HG03159 (cell line): Measurements from ENCODE around the gene CD70.
"Not testable (repeated sequence)": the region's sequence is repeated elsewhere in the genome, so short reads cannot be mapped to it uniquely, and the experiment has no call there.

Experiments
- ATAC-seq: cut with Tn5 transposase; IDR thresholded peaks from one replicate; pipeline ENCODE4 v1.9.1; 2021; ENCODE audit warnings: mild to moderate bottlenecking, moderate library complexity; ENCODE audit not compliant: unreplicated experiment

CD70 gene

DNA sequence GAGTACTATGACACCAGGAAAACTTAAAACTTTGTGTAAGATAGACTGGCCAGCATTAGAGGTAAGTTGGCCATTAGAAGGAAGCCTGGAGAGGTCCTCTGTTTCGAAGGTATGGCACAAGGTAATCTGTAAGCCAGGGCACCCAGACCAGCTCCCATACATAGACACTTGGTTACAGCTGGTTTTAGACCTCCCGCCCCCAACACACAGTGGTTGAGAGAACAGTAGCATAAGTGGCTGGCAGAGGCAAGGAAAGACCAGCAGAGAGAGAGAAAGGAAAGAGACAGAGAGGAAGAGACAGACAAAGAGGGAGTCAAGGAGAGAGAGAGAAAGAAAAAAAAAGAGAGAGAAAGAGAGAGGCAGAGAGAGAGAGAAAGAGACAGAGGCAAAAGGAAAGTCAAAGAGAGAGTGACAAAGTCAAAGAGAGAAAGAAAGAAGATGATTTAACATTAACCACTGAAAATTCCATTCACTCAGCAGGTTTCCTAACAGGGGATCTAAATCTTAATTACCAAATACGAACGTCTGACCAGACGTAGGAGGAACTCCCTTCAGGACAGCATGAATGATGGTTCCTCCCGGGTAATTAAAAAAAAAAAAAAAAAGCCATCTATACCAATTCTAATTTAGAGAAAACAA is 7.4 kb upstream of the CD70 start:
- ATAC-seq, result not testable (repeated sequence)

DNA sequence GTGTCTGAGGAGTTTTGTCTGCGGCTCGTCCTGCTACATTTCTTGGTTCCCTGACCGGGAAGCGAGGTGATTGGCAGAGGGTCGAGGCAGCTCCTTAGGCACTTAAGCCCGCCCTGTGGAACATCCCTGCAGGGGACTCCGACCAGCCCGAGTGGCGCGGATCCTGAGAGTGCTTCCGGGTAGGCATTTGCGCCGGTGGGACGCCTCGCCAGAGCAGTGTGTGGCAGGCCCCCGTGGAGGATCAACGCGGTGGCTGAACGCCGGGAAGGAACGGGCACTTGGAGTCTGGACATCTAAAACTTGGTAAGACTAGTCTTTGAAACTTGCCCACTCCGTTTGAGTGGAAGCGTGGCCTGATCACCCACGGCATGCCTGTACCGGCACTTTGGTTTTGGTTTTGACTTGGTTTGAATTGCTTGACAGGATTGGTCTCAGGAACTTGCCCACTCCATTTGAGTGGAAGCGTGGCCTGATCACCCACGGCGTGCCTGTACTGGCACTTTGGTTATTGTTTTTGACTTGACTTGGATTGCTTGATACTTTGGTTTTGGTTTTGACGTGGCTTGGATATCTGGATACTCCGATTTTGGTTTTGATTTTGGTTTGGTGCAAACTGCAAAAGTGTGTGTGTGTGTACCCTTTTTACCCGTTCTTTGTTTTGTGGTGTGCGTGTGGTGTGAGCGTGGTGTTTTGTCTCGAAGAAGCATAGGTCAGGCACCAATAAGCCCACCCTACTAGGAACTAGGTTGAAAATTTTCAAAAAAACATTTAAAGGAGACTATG is 6.7 kb upstream of the CD70 start:
- not testable (repeated sequence) for ATAC-seq

- ATAC-seq, result no peak
Observed at GRCh38 chr19:6596621-6597020, 5.7 kb upstream of the CD70 start.

DNA sequence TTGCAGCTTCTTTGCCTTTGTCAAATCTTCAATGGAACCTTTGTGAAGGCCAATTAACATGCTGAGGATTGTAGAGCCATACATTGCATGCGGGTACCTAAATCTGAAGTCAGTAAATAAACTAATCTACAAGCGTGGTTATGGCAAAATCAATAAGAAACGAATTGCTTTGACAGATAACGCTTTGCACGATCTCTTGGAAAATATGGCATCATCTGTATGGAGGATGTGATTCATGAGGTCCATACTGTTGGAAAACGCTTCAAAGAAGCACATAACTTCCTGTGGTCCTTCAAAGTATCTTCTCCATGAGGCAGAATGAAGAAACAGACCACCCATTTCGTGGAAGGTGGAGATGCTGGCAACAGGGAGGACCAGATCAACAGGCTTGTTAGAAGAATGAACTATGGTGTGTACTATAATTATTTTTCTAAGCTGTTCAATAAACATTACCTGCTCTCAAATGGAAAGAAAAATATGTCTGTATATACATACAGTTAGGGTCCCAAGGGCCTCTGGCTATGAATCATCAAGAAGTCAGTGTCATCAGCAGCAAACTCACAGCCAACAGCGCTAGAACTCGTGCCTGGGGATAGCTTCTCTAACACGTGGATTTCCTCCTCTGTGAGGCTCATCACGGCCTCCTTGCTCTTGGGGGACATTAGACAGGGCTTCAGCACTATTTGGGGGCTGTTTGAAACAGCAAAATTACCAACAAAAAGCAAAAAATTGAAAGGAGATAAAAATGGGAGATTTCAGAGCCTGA is 2.9 kb upstream of the CD70 start:
- no peak for ATAC-seq

DNA sequence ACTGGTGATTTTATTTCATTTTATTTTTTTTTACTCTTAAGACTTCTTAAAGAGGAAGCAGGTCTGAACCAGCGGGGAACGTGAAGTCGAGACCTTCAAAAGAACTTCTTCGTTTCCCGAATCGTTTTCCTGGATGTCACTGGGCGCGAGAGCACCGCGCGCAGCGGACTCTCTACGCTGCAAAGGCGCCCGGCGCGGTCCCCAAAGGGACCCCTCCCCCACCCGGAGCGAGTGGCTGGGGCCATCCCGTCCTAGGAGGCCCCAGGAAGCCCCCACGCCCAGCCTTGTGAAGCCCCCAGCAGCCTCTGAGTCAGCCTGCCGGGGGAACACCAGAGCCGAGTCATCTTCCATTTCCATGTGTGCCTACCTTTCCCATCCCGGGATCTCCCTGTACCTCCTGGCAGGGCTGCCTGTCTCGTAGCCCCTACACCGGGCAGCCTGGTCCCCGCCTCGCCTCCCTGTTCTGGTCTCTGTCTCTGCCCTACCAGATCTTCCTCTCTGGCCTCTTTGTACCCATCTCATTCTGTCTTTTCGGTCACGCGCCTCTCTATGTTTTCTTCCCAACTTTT is 608 bp downstream of the CD70 start:
- no peak for ATAC-seq

GRCh38 chr19:6589711-6590257 is 1.2 kb downstream of the CD70 start:
- no peak for ATAC-seq

DNA sequence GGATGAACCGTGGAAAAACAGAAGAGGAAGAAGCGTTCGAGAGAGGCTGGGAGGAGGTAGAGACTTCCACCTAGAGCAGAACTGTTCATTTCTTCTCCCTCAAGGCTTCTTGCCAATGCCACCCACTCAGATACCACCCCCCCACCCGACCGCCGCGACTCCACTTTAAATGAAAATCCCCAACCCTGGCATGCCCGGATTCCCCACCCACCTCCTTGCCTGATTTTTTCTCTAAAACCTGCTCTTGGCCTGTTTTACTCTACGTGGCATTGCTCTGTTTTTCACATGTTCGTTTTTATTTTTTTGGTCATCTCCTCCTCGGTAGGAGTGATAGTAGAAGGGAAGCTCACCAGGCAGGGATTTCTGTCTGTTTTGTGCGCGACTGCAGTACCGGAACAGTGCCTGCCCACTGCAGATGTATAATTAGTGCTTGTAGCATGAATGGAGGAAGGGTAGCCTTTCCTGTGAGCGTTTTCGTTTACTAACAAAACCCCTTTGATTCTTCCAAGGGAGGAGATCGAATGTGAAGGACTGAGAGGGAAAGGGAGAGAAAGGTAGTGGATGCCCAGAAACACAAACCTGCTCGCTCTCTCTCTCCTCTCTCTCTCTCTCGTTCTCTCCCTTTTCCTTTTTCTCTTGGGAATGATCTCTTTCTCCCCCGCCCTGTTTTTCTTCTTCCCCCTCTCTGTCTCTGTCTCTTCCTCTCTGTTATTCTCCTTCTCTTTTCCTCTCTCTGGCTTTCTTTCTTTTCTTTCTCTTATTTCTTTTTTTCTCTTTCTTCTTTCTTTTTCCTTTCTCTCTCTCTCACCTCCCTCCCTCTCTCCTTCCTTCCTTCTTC is 2.2 kb downstream of the CD70 start:
- ATAC-seq, result no peak

DNA sequence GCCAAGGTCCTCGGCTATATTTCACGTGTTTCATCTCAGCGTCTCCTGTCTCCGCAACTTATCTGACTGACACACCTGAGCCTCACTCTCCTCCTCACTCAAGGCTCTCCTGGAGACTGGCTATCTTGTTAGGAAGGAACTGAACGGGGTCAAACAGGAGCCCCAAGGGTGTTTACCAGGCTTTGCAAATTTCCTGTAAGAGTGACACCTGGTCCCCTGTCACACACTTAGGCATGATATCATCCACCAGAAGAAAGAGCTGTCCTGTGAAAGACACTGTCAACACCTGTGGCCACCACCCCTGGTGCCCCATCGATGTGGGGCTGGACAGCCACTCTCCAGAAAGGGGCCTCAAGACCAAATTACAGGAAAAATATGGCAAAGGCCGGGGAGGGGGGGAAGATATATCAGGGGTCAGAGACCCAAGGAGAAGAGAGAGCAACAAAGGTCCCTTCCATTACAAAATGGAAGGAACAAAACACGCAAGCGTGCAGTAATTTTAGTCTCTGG is 2.9 kb downstream of the CD70 start:
- no peak for ATAC-seq

DNA sequence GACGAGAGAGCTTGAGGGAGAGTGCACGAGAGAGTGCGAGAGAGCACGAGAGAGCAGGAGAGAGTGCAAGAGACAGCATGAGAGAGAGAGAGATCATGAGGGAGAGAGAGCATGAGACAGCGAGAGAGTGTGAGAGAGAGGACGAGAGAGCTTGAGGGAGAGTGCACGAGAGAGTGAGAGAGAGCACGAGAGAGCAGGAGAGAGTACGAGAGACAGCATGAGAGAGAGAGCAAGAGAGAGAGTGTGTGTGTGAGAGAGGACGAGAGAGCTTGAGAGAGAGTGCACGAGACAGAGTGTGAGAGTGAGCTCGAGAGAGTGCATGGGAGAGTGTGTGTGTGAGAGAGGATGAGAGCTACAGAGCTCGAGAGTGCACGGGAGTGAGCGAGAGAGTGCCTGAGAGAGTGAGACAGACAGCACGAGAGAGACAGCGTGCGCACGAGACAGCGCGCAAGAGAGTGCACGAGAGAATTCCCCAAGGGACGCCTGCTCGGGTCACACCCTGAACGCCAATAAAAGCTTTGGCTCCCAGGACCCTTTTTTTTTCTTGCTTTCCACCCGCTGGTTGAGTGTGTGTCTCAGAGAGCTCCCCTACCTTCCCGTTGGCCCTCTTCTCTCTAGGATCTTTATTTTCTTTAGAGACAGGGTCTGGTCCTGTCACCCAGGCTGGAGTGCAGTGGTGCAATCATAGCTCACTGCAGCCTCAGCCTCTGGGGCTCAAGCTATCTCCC is 3.7 kb downstream of the CD70 start:
- no peak for ATAC-seq

GRCh38 chr19:6586726-6587092 is 4.2 kb downstream of the CD70 start:
- ATAC-seq, result no peak

DNA sequence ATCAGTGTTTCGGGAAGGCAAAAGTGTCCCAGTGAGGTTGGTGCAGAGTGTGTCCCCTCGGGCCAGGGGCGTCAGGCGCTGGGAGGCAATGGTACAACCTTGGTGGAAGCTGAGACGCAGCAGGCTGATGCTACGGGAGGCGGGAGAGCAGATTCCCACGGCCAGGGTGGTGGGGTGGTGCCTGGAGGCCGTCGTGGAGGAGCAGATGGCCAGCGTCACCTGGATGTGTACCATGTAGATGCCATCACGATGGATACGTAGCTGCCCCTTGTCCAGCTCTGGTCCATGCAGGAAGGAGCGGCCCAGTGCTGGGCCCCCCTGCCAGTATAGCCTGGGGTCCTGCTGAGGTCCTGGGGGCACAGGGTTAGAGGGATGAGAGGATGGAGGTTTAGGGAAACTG is 4.9 kb downstream of the CD70 start:
- ATAC-seq, result no peak

- ATAC-seq, result not testable (repeated sequence)
Observed at GRCh38 chr19:6582515-6583484, 8.2 kb downstream of the CD70 start.

GRCh38 chr19:6580313-6580712 is 10.6 kb downstream of the CD70 start:
- no peak for ATAC-seq

DNA sequence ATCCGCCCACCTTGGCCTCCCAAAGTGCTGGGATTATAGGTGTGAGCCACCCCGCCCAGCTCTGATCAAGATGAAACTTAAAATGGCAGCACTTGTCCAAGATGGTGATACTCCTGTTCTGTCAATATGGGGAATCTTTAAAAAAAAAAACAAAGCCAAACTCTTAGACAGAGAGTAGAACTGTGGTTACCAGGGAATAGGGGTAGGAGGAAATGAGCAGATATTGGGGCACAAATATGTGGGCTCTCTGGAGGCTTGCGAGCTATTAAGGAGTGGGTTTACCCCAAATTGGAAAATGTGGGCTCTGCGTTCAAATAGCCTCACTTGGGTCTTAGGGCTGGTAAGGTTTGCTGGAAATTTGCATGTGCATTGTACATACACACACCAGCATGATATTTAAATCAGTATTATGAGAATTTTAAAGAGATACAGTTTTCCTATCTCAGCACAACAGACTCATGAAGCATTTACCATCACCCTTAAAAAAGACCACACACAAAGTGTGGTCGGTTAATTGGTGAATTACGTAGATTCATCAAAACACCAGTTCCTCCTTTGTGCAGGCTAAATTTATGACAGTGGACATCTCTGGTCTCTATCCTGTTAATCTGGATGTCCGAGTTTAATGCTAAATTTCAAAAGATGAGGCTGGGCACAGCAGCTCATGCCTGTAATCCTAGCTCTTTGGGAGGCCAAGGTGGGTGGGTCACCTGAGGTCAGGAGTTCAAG is 11.3 kb downstream of the CD70 start:
- no peak for ATAC-seq

DNA sequence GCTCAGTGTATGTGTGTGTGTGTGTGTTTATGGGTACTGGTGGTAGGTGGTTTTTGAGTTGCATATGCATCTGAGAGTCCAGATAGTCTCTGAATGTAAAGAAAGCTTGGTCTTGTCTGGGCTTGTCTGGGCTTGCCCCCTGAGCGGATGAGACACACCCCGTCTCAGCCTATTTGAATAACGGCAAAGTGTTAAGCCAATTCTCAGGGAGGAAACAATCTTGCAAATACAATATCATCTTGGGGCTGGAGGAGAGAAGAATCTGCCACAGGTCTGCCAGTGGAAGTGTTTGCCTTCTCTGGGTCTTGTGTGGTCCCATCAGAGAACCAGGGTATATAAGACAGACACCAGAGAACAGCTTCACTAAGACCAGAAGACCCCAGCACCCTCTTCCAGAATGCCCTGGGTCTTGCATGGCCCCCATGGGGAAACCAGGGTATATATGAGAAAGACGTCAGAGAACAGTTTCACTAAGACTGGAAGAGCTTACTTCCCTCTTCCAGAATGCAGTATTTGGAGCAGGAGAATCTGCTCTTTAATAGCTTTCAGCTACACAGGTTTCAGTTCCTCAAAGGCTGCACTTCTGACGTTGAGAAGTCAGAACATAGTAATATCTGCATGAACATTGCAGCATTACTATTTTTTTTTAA is 13.3 kb downstream of the CD70 start:
- peak; percentile 84 for ATAC-seq

GRCh38 chr19:6576869-6577475 is 14.0 kb downstream of the CD70 start:
- ATAC-seq, result no peak

- no peak for ATAC-seq
Observed at GRCh38 chr19:6573350-6573749, 17.6 kb downstream of the CD70 start.
